ENCODE results near the gene PDXK. TPM values are rescaled to one million over a fixed set of nuclear protein-coding genes. Genes with fewer than 3 reads are reported as not detected.
A peak's percentile ranks its signal among the peaks of the same experiment; 100 is the strongest.

PDXK gene
- total and polyA plus RNA-seq, 5 donors: 53.3 to 102 (median 75.8) TPM

- H3K4me3 ChIP-seq (ENCODE audit: low read length): no peak overlapping the region
Measured at GRCh38 chr21:43734928-43735229, 15.9 kb downstream of the PDXK start.

DNA sequence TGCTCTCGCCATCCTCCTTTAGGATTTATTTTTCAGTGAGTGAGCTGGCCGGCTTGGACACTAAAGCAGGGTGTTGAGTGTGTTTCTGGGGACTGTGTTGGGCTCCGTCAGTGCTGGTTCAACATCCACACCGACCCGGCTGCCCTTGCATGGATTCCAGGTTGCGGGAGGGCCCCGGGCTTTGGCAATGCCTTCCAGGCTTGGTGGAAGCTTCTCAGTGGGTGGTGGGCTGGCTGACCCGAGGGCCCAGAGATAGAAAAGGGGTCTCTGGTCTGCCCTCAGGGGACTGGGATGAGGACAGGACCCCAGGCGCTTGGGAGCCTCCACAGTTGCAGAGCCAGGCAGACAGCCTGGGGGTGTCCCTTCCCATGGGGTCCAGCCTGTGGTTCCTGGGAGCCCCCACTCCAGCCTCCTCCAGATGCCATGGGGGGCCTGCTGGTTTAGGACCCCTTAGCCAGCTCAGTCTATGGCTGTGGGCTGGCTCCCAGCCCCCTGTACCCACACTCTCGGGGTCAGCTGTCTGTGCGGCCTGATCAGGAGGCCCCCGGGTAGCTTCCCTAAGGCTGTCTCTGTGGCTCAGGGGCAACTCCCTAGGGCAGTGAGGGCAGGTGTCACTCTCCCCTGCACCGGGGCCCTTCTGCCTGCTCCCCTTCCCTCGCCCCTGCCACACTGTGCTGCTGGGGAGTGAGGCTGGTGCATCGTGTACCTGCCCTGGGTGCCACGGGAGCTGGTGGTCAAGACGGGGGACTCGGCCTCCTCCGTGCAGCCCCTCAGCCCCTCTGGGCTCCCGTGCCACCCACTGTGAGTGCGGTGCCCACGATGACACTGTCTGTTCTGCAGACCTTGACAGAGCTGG is 16.5 kb downstream of the PDXK start:
- H3K27ac ChIP-seq (ENCODE audit: low read length): no peak overlapping the region
- H3K27me3 ChIP-seq (ENCODE audit: control insufficient read depth, insufficient read depth): no peaks in the 10 kb centered on the region
- peaks cover 7% of the 10 kb centered on the region for H3K4me1 ChIP-seq (ENCODE audit: control insufficient read depth, insufficient read depth, low read length)
- peak in 2 of 3 donors; percentile 51 to 54 for DNase-seq
- no peak for ATAC-seq
- intact Hi-C loops (cut with DNase I): no loop called here
- WGBS: 87% methylated on average over 22 of the region's 22 CpGs
- H3K4me3 ChIP-seq (ENCODE audit: low read length): no peak overlapping the region
- H3K9me3 ChIP-seq (ENCODE audit: control insufficient read depth, low read length): no peaks in the 10 kb centered on the region

More at GRCh38 chr21:43734928-43735229, 15.9 kb downstream of the PDXK start:
- WGBS: 48% methylated on average over 9 of the region's 9 CpGs
- Histone ChIP-seq H3K4me1 (ENCODE audit: control insufficient read depth, insufficient read depth, low read length) (peaks cover 7% of the 10 kb centered on the region), H3K9me3 (ENCODE audit: control insufficient read depth, low read length) (no peaks in the 10 kb centered on the region), H3K27me3 (ENCODE audit: control insufficient read depth, insufficient read depth) (no peaks in the 10 kb centered on the region), H3K27ac (ENCODE audit: low read length) (no peak overlapping the region)
- intact Hi-C loops (cut with DNase I): no loop called here
- ATAC-seq: peak; percentile 10 to 32
- DNase-seq: peak in 2 of 3 donors; percentile 66 to 72

DNA sequence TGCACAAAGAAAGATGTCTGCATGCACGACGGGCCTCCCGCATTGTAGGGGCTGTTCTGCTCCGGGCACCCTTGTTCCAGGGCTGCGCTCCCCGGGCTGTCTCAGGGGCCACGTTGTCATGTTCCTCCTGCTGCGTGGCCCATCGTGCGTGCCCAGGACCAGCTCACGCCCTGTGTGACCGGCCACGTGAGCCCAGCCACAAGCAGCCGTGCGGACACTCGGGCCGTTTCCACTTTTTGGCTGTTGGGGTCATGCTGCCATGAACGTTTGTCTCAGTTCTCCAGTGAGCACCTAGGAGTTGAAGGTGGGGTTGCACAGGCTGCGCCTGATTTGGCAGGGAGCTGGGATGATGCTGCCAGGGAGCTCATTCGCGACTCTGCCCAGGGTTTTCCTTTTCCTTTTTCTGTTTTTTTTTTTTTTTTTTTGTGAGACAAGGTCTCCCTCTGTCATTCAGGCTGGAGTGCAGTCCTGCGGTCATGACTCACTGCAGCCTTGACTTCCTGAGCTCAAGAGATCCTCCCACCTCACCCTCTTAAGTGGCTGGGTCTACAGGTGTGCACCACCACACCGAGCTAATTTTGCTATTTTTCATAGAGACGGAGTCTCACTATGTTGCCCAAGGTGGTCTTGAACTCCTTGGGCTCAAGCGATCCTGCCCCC is 17.4 kb downstream of the PDXK start:
- peak in 1 of 3 donors; percentile 35 for DNase-seq
- no peak for ATAC-seq
- Histone ChIP-seq H3K9me3 (ENCODE audit: control insufficient read depth, low read length) (no peaks in the 10 kb centered on the region), H3K4me3 (ENCODE audit: low read length) (no peak overlapping the region), H3K4me1 (ENCODE audit: control insufficient read depth, insufficient read depth, low read length) (peaks cover 7% of the 10 kb centered on the region), H3K27me3 (ENCODE audit: control insufficient read depth, insufficient read depth) (no peaks in the 10 kb centered on the region), H3K27ac (ENCODE audit: low read length) (no peak overlapping the region)
- intact Hi-C loops (cut with DNase I): no loop called here
- WGBS: 93% methylated on average over 25 of the region's 25 CpGs

- peak in 1 of 3 donors; percentile 51 for DNase-seq
- H3K4me3 ChIP-seq (ENCODE audit: low read length): no peak overlapping the region
- WGBS: 92% methylated on average over 35 of the region's 35 CpGs
- peaks cover 7% of the 10 kb centered on the region for H3K4me1 ChIP-seq (ENCODE audit: control insufficient read depth, insufficient read depth, low read length)
- intact Hi-C loops (cut with DNase I): no loop called here
- no peaks in the 10 kb centered on the region for H3K27me3 ChIP-seq (ENCODE audit: control insufficient read depth, insufficient read depth)
- no peaks in the 10 kb centered on the region for H3K9me3 ChIP-seq (ENCODE audit: control insufficient read depth, low read length)
- H3K27ac ChIP-seq (ENCODE audit: low read length): no peak overlapping the region
- ATAC-seq: no peak
Measured at GRCh38 chr21:43737158-43737950, 18.4 kb downstream of the PDXK start.

GRCh38 chr21:43739621-43740435 is 20.9 kb downstream of the PDXK start:
- peak in 1 of 2 donors; percentile 25 for ATAC-seq
- no peak for DNase-seq
- Histone ChIP-seq H3K27me3 (ENCODE audit: control insufficient read depth, insufficient read depth) (no peaks in the 10 kb centered on the region), H3K9me3 (ENCODE audit: control insufficient read depth, low read length) (no peaks in the 10 kb centered on the region), H3K4me3 (ENCODE audit: low read length) (no peak overlapping the region), H3K4me1 (ENCODE audit: control insufficient read depth, insufficient read depth, low read length) (peaks cover 2% of the 10 kb centered on the region), H3K27ac (ENCODE audit: low read length) (no peak overlapping the region)
- intact Hi-C loops (cut with DNase I): loop anchor here in 1 of 4 donors (10.0 kb wide), 1 partner anchor 65 kb away; no protein-coding TSS in a partner anchor
- WGBS: 89% methylated on average over 25 of the region's 25 CpGs

DNA sequence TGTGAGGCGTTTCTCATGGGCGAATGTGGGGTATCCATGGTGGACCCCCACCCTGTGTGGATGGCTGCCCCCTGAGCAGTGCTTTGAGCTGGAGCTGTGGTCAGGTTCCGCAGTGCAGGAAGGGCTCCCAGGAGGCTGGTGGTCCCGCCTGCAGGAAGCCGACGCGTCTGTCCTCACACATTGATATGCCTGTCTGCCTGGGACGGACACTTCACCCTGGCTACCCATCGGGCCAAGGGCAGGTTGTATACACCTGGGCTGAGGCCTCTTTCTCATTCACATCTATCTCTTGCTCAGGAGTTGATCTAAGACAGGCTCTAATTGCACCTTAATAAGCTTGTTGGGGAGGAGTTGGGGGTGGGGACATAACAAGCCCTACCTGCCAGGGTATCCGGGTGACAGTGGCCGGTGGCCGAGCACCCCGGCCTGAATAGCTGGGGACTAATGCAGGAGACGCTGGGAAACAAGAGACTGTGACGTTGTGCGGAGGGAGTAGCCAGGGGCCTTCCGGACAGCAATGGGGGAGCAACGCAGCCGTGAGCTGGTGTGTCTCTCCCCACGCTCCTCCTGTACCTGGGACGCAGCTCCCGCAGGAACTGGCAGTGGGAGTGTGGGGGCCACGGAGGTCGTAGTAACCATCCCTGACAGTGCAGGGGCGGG is 21.7 kb downstream of the PDXK start:
- 45% methylated on average over 25 of the region's 25 CpGs for WGBS
- no peak overlapping the region for H3K27ac ChIP-seq (ENCODE audit: low read length)
- peak; percentile 29 to 36 for ATAC-seq
- intact Hi-C loops (cut with DNase I): loop anchor here in 1 of 4 donors (10.0 kb wide), 1 partner anchor 66 kb away; no protein-coding TSS in a partner anchor
- peak in 1 of 3 donors; percentile 76 for DNase-seq
- no peak overlapping the region for H3K4me3 ChIP-seq (ENCODE audit: low read length)
- no peaks in the 10 kb centered on the region for H3K27me3 ChIP-seq (ENCODE audit: control insufficient read depth, insufficient read depth)
- no peaks in the 10 kb centered on the region for H3K4me1 ChIP-seq (ENCODE audit: control insufficient read depth, insufficient read depth, low read length)
- H3K9me3 ChIP-seq (ENCODE audit: control insufficient read depth, low read length): no peaks in the 10 kb centered on the region

- intact Hi-C loops (cut with DNase I): loop anchor here in 1 of 4 donors (10.0 kb wide), 1 partner anchor 67 kb away; no protein-coding TSS in a partner anchor
- WGBS: 73% methylated on average over 22 of the region's 28 CpGs
- Histone ChIP-seq H3K27ac (ENCODE audit: low read length) (no peak overlapping the region), H3K4me3 (ENCODE audit: low read length) (no peak overlapping the region), H3K27me3 (ENCODE audit: control insufficient read depth, insufficient read depth) (no peaks in the 10 kb centered on the region), H3K4me1 (ENCODE audit: control insufficient read depth, insufficient read depth, low read length) (no peaks in the 10 kb centered on the region), H3K9me3 (ENCODE audit: control insufficient read depth, low read length) (no peaks in the 10 kb centered on the region)
- DNase-seq (no peak), ATAC-seq (no peak)
Measured at GRCh38 chr21:43741423-43742096, 22.6 kb downstream of the PDXK start.

DNA sequence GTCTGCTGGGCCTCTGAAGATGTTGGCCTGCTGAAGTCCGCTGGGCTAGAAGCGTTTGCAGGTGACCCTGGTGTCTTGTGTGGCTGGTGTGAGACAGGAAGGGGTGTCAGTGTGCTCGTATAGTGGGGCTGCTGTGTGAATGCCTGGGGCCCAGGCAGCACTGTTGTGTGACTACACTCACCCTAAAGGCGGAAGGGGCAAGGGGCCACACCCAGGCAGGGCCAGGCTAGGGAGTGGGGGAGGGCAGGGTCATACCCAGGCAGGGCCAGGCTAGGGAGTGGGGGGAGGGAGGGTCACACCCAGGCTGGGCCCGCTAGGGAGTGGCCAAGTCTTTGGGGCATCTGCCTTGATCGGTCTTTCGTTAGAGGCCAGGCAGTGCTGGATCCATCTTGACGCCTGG is 25.0 kb downstream of the PDXK start:
- H3K4me3 ChIP-seq (ENCODE audit: low read length): no peak overlapping the region
- no peak overlapping the region for H3K27ac ChIP-seq (ENCODE audit: low read length)
- no peaks in the 10 kb centered on the region for H3K27me3 ChIP-seq (ENCODE audit: control insufficient read depth, insufficient read depth)
- no peaks in the 10 kb centered on the region for H3K4me1 ChIP-seq (ENCODE audit: control insufficient read depth, insufficient read depth, low read length)
- no peak for ATAC-seq
- DNase-seq: no peak
- intact Hi-C loops (cut with DNase I): loop anchor here in 1 of 4 donors (10.0 kb wide), 1 partner anchor 69 kb away; no protein-coding TSS in a partner anchor
- H3K9me3 ChIP-seq (ENCODE audit: control insufficient read depth, low read length): no peaks in the 10 kb centered on the region
- WGBS: 96% methylated on average over 8 of the region's 8 CpGs

DNA sequence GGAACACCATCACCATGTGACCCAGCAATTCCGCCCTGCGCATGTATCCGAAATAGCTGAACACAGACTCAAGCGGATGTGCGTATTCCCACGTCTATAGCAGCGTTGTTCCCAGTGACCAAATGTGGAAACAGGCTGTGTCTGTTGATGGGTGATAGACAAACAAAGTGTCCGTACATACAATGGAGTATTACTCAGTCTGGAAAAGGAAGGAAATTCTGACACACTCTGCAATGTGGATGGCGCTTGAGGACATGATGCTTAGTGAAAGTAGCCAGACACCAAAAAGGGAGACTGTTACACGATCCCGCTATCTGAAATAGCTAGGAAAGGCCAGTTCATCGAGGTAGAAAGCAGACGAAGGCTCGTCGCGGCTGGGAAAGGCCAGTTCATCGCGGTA is 25.8 kb downstream of the PDXK start:
- no peak overlapping the region for H3K27ac ChIP-seq (ENCODE audit: low read length)
- DNase-seq (no peak), ATAC-seq (no peak)
- intact Hi-C loops (cut with DNase I): loop anchor here in 1 of 4 donors (10.0 kb wide), 1 partner anchor 70 kb away; no protein-coding TSS in a partner anchor
- H3K27me3 ChIP-seq (ENCODE audit: control insufficient read depth, insufficient read depth): no peaks in the 10 kb centered on the region
- WGBS: 98% methylated on average over 18 of the region's 18 CpGs
- H3K4me3 ChIP-seq (ENCODE audit: low read length): no peak overlapping the region
- no peaks in the 10 kb centered on the region for H3K9me3 ChIP-seq (ENCODE audit: control insufficient read depth, low read length)
- H3K4me1 ChIP-seq (ENCODE audit: control insufficient read depth, insufficient read depth, low read length): no peaks in the 10 kb centered on the region

All from right cardiac atrium (tissue), 5 donors.